Kidney epithelial cell (primary cell): Measurements from ENCODE around the gene ERGIC3. TPM values are rescaled to one million over a fixed set of nuclear protein-coding genes. Genes with fewer than 3 reads are reported as not detected.
A peak's percentile ranks its signal among the peaks of the same experiment; 100 is the strongest.

ENCODE experiments used
- DNase-seq: peaks from one replicate; pipeline ENCODE4 v3.0.0-alpha.2; 2010; ENCODE audit warnings: low read depth
- H3K27me3 ChIP-seq: 2 replicates; pipeline ENCODE4 v1.6.0; 2011; ENCODE audit warnings: low read length; ENCODE audit not compliant: control insufficient read depth, insufficient read depth
- H3K36me3 ChIP-seq: 2 replicates; pipeline ENCODE4 v1.5.1; 2011; ENCODE audit warnings: low read length; ENCODE audit not compliant: control insufficient read depth, insufficient read depth
- H3K4me3 ChIP-seq: 2 replicates; pipeline ENCODE4 v1.5.1; 2011; ENCODE audit warnings: low read depth, mild to moderate bottlenecking, control low read depth, low read length
- total RNA-seq: library from RNA; depleted of rRNA; stranded (reverse); fragments of >200 nt; gene quantifications from 2 replicates; pipeline ENCODE4 v1.2.3, GENCODE V29; 2015
- TF ChIP-seq, protein P1 (sequence below): IDR thresholded peaks from 2 replicates; pipeline ENCODE4 v1.5.1; 2011; ENCODE audit warnings: mild to moderate bottlenecking, moderate library complexity, low read length, control low read depth, inconsistent platforms; ENCODE audit not compliant: insufficient read depth, poor library complexity, severe bottlenecking

ERGIC3 gene
- total RNA-seq, 1 donor from 2014 or later, result 215 TPM

DNA sequence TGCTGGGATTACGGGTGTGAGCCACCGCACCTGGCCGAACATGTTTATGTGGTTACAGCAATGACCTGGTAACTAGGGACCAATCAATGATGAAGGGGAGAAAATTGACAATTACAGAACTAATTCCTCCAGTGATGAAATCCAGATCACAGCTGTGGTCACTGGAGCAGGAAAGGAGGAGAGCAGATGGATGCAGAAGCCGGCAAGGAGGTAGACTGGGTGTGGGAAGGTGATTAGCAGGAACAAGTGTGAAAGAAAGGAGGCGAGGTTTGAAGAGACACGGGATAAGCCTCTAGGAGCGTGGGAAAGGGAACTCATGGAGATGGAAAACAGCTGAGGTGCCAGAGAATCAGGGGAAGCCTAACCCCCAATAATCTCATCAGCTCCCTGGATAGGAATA lies 56.6 kb downstream of the ERGIC3 start:
- peaks cover 40% of the 10 kb centered on the region for H3K27me3 ChIP-seq
- no peak for DNase-seq
- no peak overlapping the region for H3K4me3 ChIP-seq
- no peaks in the 10 kb centered on the region for H3K36me3 ChIP-seq
- TF ChIP-seq, protein P1, sequence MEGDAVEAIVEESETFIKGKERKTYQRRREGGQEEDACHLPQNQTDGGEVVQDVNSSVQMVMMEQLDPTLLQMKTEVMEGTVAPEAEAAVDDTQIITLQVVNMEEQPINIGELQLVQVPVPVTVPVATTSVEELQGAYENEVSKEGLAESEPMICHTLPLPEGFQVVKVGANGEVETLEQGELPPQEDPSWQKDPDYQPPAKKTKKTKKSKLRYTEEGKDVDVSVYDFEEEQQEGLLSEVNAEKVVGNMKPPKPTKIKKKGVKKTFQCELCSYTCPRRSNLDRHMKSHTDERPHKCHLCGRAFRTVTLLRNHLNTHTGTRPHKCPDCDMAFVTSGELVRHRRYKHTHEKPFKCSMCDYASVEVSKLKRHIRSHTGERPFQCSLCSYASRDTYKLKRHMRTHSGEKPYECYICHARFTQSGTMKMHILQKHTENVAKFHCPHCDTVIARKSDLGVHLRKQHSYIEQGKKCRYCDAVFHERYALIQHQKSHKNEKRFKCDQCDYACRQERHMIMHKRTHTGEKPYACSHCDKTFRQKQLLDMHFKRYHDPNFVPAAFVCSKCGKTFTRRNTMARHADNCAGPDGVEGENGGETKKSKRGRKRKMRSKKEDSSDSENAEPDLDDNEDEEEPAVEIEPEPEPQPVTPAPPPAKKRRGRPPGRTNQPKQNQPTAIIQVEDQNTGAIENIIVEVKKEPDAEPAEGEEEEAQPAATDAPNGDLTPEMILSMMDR, result no peak

DNA sequence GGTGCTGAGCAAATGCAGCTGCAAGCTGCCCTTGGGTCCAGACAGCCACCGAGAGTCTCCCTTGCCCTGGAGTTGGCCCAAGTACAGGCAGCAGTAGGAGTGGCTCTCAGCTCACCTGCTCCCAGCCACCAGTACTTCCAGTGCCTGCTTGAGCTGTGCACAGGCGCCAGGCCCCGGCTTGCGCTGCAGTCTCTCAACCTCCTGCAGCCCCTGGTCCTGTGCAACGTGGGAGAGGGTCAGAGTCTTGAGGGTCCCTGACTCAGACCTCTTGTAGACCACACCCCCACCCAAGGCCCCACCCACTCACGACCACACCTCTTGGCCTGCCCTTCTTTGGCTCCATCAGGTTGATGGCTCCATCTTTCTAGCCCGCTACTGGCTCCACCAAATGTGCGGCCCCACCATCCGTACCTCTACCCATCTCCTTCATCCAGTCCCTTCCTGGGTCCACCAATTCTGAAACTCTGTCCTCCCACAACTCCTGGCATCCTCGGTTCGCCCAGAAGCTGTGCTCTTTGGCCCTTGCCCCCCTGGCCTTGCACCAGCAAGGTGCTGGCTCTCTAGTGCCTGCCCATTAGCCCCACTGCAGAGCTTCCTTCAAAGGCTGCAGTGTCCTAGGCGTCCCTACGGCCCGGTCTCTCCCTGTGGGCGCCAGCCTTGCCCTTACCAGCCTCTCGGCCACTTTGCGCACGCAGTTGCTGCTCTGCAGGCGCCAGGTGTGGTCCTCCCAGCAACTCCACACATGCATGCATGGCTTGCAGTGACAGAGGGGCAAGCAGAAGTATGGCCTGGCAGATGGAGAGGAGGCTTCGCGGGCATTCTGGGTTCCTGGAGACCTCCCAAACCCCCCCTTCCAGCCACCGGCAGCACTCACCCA lies 57.3 kb downstream of the ERGIC3 start:
- peaks cover 40% of the 10 kb centered on the region for H3K27me3 ChIP-seq
- DNase-seq, result no peak
- H3K36me3 ChIP-seq, result no peaks in the 10 kb centered on the region
- TF ChIP-seq, protein P1, result no peak
- H3K4me3 ChIP-seq, result no peak overlapping the region

DNA sequence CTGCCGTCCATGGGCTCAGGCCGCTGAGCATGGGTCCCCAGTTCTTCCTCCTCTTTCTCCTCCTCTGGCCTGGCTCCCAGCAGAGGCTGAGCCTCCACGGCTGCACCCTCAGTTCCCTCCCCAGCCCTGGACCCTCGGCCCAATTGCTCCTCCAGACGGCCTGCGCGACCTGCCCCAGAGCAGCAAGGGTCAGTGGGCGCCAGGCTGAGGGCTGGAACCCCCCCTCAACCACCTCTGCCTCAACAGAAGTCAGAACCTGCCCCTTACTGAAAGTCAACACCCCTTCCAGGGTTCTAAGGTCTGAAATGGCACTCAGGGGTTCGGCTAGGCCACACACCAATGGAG lies 57.9 kb downstream of the ERGIC3 start:
- TF ChIP-seq, protein P1, result no peak
- peaks cover 40% of the 10 kb centered on the region for H3K27me3 ChIP-seq
- no peak overlapping the region for H3K4me3 ChIP-seq
- no peak for DNase-seq
- no peaks in the 10 kb centered on the region for H3K36me3 ChIP-seq

DNA sequence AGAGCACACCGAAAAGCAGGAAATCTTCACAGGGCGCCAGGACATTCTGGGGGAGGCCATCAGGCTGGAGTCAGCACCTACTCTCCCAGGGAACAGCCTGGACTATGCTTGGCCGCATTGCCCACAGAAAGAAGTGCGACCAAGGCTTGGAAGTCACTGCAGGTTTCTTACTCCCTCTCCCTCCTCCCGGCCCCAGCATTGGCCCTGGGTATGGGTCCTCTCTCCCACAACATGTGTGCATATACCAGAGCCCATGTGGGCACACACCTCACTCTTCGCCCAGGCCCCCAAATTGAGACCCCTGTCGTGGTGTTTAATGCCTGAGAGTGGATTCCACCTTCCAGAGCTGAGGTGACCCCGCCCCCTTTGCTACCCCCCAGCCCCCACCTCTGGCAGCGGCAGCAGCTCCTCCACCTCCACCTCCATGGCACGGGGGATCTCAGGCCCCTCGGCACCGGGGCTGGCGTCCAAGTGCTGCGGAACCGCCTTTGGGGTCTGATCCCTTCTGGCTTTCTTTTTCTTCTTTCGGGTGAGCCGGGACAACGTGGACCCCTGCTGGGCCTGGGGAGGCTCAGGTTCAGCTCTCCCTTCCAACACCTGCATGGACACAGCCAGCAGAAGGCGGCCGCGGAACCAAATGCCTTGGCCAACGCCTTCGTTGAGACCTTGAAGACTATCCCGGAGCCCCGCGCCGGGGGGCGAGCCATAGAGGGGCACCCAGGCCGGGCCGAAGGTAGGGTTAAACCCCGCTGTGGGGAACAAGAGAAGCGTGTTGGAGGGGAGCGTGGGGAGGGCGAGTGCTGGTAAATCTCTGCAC lies 58.5 kb downstream of the ERGIC3 start:
- TF ChIP-seq, protein P1, result no peak
- no peak for DNase-seq
- Histone ChIP-seq H3K27me3 (peaks cover 40% of the 10 kb centered on the region), H3K36me3 (no peaks in the 10 kb centered on the region), H3K4me3 (peak overlapping the region; percentile 32)

DNA sequence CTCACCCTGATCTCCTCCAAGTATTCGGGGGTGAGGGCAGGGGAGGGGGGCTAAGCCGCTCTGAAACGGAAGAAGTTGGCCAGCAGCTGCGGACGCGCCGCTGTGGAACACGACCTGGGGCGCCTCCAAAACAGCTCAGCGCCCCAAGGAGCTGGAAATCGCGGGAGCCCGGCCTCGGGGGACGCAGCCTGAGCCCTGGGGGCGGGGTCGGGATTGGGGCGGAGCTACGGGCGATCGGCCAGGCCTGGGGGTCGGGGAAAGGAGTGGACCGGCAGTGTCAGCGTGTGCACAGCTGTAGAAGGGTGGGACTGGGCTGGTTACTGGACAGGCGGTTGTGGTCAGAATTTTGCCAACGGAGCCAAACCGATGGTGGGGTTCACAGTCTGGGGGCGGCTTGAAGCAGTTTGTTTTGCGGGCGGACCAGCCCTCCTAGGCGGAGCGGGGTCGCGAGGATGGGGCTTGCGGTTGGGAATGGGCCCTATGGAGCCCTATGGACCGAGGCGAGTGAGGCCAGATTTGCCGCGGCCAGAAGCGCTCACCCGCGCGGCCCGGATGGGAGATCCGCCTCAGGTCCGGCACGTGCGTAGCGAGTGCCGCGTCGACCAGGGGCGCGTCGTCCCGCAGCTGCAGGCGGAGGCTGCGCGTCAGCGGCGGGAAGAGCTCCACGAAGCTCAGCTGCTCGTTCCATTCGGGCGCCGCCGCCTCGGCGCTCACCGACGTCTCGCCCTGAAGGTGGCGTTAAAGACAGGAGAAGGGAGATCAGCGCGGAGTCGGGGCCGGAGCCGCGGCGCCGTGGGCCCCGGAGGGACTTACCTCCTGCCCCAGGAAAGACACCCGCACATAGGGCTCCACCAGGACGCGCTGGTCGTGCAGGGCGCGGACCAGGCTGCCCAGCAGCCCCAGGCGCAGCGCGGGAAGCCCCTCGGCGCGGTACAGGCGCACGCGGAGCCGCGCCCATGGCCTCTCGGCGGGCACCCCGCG lies 59.4 kb downstream of the ERGIC3 start:
- peaks cover 40% of the 10 kb centered on the region for H3K27me3 ChIP-seq
- peak overlapping the region; percentile 32 for H3K4me3 ChIP-seq
- H3K36me3 ChIP-seq, result no peaks in the 10 kb centered on the region

More for the DNA sequence above, 59.4 kb downstream of the ERGIC3 start:
- DNase-seq, result no peak
- TF ChIP-seq, protein P1, result peak; percentile 41
